ENCODE results near the gene CCNDBP1.
"Not testable (repeated sequence)": the region's sequence is repeated elsewhere in the genome, so short reads cannot be mapped to it uniquely, and the experiment has no call there.

Gene CCNDBP1

DNA sequence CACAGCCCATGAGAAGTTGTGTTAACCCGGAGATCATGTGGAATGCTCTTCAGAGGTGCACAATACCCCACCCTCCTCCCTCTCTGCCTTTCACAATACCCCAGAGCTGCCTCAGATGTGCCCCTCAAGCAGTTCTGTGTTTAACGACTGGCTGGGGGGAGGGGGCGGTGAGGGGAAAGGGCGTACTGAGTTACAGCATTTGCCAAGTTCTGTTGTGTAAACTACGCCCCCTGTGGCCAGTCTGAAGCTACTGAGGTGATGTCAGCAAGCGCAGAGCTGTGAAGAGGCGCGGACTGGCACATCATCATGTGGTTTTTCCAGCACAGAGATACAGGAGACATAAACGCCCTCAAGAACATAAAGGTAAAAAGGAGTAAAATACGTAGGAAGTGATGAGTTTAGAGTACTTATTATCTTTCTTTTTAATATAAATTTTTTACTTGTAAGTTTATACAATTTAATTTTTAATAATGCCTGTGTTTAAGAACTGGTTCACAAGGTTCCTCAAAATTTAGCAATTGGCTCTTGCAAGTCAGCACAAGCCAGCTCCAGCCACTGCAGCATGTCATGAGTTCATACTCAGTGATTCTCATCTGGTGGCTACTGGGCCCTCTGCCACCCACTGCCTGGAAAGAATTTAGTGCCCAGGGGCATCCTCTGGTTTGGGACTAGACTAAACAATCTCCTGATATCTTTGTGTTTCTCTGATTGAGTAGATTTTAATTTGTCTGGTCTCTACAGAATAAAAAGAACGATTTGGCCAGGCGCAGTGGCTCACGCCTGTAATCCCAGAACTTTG is 33.9 kb downstream of the CCNDBP1 start:
- DNase-seq = no peak

GRCh38 chr15:43219929-43220928 is 35.0 kb downstream of the CCNDBP1 start:
- no peak for DNase-seq

- DNase-seq = no peak
These were observed 35.8 kb downstream of the CCNDBP1 start, which contains the start of gene EPB42 for GRCh38 chr15:43220991-43221403. Gene EPB42 (minus strand): TSS chr15:43221018. CDS start chr15:43220825, 193 bp downstream.

- DNase-seq = no peak
These were observed 36.2 kb downstream of the CCNDBP1 start for GRCh38 chr15:43221422-43221821.

- peak; percentile 42 for DNase-seq
These were observed 40.2 kb downstream of the CCNDBP1 start for GRCh38 chr15:43225201-43225949.

DNA sequence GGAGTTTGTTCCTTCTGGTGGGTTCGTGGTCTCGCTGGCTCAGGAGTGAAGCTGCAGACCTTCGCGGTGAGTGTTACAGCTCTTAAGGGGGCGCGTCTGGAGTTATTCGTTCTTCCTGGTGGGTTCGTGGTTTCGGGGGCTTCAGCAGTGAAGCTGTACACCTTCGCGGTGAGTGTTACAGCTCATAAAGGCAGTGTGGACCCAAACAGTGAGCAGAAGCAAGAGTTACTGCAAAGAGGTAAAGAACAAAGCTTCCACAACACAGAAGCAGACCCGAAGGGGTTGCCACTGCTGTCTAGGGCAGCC is 40.7 kb downstream of the CCNDBP1 start:
- DNase-seq = not testable (repeated sequence)

GRCh38 chr15:43226436-43227305 is 41.5 kb downstream of the CCNDBP1 start:
- no peak for DNase-seq

DNA sequence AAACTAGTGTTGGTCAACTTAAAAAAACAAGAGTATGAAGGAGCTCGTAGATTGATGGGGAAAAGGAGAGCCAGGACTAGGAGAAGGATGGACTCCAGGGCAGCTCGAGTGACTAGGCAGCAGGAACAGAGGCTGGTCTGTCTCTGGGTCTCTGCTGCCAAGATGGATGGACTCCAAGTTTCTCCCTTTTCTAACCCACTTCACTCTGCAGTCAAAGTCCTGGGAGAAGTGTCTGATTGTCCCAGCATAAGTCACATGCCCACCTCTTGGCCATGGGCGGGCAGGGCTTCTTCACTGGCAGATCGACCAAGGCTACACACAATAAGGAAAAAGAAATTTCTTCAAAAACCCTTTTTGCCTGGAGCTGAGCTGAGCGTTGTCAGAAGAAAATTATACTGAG is 44.8 kb downstream of the CCNDBP1 start:
- no peak for DNase-seq

DNA sequence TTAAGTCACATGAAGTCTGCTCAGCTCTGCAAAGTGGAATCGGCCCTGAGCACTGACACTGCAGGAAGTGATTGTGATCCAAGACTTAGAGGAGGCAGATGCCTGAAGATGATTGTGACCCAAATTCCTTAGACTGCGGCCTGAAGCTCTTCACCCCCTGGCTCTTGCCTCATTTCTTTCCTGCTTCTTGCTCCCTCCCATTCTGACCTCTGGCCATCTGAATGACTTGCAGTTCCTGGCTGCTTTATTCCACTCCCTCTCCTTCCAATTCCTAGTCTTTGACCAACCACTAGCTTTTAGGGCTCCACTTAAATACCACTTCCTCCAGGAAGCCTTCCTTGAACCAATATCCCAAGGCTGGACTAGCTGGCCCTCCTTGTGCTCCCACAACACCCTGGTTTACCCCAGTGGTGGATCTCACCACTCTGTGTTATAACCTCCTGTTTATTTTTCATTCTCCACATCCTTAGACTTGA is 45.5 kb downstream of the CCNDBP1 start:
- no peak for DNase-seq

GRCh38 chr15:43232289-43232874 is 47.2 kb downstream of the CCNDBP1 start:
- no peak for DNase-seq

GRCh38 chr15:43235536-43235935 is 50.3 kb downstream of the CCNDBP1 start:
- no peak for DNase-seq

DNA sequence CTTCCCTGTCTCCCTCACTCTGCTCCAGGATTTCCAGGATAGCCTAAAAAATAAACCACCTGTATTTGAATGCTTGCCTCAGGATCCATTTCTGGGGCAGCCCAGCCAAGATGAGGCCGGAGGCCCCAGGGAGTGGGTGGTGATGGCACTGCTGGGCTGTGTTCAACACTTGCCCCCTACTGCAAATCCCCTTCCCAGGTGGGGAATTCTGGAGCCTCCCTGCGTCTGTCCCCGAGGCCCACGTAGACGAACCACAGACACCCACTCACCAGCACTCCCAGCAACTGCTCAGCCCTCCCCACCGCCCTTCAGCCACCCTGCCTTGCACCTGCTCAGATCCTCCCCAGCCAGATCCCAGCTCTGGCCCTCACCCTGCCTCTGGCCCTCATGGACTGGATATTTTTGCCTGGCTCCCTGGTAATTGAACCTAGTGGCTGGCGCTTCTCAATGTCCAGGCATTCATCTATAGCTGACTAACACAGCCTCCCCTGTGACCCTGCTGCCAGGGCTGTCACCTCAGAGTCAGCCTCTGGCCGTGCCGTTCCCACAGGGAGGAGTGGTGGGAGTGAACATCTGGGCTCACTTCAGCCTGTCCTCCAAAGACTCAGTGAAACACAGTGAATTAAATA is 52.8 kb downstream of the CCNDBP1 start:
- no peak for DNase-seq

- DNase-seq = no peak
These were observed 53.5 kb downstream of the CCNDBP1 start for GRCh38 chr15:43238671-43239131.

DNA sequence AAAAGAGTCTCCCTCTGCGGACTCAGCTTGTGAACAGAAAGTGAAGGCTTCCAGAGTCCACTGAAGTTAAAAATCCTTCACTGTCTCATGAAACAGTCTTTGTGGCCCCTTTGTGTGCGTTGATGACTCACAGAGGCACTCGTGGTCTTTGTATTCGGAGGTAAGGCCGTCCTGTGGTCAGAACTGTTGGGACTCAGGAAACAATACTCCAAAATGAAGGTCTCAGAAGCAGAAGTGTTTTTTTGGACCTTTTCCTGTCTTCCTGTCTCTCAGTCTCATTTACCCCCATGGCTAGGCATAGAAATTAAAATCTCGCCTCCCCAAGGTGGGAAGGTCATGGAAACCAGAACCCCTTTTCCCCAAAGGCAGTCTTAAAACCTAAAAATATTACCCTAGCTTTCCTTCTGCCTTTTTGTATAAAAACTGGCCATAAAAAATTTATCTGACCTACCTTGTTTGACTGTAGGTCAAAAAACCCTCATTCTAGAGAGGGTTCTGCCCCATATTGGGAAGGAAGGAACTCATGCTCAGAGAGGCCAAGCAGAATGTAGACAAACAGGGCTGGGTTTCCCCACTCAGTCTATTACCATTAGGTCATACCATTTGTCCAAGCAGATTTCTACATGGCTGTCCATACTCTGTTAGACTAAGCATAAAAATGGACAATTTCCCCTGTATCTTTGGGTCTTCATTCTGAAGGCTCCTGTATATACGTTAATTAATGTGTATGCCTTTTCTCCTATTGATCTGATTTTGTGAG is 54.7 kb downstream of the CCNDBP1 start:
- no peak for DNase-seq

DNA sequence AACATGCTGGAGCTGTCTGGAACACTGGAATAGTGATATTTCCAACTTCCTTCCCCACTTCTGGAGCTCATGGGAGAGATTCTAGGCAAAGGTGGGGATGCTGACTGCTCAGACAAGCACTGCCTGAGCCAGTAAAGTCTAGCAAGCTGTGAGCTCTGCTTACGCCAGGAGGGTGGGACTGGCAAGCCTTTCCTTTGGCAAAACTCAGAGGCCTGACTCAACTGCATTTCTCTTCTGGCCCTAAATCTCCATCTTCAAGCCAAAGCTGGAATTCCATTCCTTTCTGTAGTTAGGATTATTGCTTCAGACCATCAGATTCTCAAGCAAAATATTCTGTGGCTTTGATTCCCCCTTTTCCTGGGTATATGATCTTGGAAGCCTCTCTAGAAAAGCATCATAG is 55.9 kb downstream of the CCNDBP1 start:
- DNase-seq = peak; percentile 89

DNA sequence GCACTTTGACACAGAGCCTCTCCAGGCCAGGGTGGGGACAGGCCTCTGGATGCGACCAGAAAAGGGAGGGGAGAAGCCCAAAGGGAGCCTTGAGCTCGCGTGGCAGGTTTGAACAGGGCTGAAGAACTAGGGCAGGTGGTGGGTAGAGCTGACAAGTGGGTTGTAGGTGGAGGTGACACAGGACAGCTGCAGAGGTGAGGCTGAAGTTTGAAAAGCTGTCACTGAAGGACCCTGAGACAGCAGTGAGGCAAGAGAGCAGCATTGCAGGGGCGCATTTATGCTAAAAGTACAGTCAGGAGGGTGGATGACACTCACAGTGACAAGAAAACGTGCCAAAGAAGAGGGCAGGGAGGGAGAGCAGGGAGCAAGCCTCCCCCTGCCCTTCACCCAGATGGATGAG is 57.4 kb downstream of the CCNDBP1 start:
- DNase-seq = no peak

DNA sequence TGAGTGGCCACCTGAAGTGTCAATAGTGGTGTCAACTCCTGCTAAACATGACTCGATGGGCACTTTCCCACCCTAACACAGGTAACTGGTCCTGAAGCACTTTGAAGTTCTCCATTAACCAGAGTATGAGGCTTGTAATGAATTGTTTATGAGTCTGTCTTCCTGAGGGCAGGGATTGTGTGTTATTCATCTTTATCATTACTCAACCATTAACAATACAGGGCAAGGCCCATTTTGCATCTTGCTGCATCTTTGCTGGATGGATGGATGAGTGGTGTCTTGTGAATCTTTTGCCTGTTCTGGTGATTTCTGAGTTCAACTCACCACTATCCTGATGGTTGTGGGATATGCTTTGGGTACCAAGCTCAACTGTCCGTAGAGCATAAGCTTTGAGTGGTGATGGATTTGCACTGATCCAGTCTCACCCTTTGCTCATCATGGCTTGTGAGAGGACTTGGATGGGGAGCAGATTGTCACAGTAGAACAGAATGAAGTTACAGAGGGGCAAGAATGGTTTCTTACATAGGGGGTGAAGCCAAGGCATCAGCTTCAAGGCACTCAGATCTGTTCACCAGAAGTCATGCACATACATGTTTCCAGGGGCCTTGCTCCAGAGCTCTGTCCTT is 57.9 kb downstream of the CCNDBP1 start:
- DNase-seq = no peak

DNA sequence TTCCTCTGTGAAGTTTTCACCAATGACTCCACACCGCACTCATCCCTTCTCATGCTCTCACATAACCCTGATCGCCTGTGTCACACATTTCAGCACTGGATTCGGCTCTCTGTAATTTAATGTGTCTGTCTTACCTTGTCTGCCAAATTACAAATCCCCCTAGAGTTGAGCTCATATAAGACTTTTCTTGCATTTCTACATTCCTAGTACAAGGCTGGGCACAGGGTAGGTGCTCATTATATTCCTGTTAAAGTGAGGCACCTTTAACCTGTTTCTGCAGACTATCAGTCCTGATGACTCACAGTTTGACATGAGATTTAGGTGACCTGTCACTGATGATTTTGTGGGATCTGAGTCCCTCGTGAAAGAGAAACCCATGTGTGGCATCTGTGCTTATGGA is 58.9 kb downstream of the CCNDBP1 start:
- DNase-seq = no peak

DNA sequence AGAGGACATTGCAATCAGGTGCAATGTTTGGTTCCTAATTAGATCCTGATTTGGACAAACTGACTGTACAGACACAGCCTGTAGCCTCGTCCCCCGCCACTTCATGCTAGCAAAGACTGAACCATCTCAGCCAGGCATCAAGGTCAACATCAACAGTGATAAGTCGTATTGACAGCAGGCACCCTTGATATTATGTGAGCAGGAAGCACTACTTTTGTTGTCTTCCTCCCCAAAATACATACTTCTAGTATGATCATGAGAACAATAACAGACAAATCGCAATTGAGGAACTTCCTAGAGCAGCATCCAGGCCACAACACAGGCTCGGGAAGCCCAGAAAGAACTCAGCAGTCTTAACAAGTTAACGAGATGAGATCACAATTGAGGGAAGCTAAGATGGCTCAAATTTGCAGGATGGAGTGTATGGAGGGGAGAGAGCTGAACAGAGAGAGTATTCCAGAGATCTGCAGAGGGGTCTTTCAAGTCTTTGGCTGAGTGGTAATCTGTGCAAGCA is 61.1 kb downstream of the CCNDBP1 start:
- DNase-seq = no peak
